WTC11 (cell line): ENCODE results near the gene SOX6. TPM values are rescaled to one million over a fixed set of nuclear protein-coding genes. Genes with fewer than 3 reads are reported as not detected.

ENCODE experiments used
- ATAC-seq: fragments of 200-7000 bp; cut with Tn5 transposase; 2 replicates; pipeline ENCODE4 v1.10.0; 2021; ENCODE audit warnings: mild to moderate bottlenecking, moderate library complexity
- CTCF ChIA-PET: fragments of 300-600 bp; sonication (Branson Sonifier 250); formaldehyde crosslinking; loops from one replicate; lab custom pipeline; 2021; ENCODE audit warnings: antibody characterized with exemption; lab: Charles Lee
- POLR2A ChIA-PET: fragments of 350-600 bp; sonication (Branson Sonifier 250); formaldehyde crosslinking; loops from one replicate; lab custom pipeline; 2021; ENCODE audit warnings: antibody characterized with exemption; lab: Charles Lee
- DNase-seq: peaks from one replicate; pipeline ENCODE4 v3.0.0; 2021; ENCODE audit warnings: low spot score
- H3K27ac Mint-ChIP-seq: 2 replicates; pipeline ENCODE4 v1.8.0; 2021; ENCODE audit warnings: mixed read lengths
- H3K27me3 Mint-ChIP-seq: 2 replicates; pipeline ENCODE4 v1.8.0; 2021; ENCODE audit warnings: low read depth, mild to moderate bottlenecking, moderate library complexity, mixed read lengths
- H3K36me3 Mint-ChIP-seq: 2 replicates; pipeline ENCODE4 v1.8.0; 2021; ENCODE audit warnings: mixed read lengths
- H3K4me1 Mint-ChIP-seq: 2 replicates; pipeline ENCODE4 v1.8.0; 2022; ENCODE audit warnings: mixed read lengths
- H3K4me3 Mint-ChIP-seq: 2 replicates; pipeline ENCODE4 v1.8.0; 2021; ENCODE audit warnings: mild to moderate bottlenecking, moderate library complexity, mixed read lengths
- H3K9me3 Mint-ChIP-seq: 2 replicates; pipeline ENCODE4 v1.8.0; 2021; ENCODE audit warnings: mixed read lengths
- EMX1 ChIP-seq: fragments of 250-450 bp; sonication (Bioruptor Pico); IDR thresholded peaks from 2 replicates; pipeline ENCODE4 v1.8.0; 2021; ENCODE audit warnings: mild to moderate bottlenecking
- FOXK1 ChIP-seq: sonication (generic); formaldehyde crosslinking; IDR thresholded peaks from 2 replicates; pipeline ENCODE4 v1.8.0; 2022; ENCODE audit warnings: mild to moderate bottlenecking, moderate library complexity, missing genetic modification reagents
- HMGA2 ChIP-seq: fragments of 250-450 bp; sonication (Bioruptor Pico); IDR thresholded peaks from 2 replicates; pipeline ENCODE4 v1.4.0; 2021; ENCODE audit warnings: mild to moderate bottlenecking, moderate library complexity
- IRF2 ChIP-seq: sonication (generic); formaldehyde crosslinking; IDR thresholded peaks from 2 replicates; pipeline ENCODE4 v1.8.0; 2022; ENCODE audit warnings: low read depth, missing genetic modification reagents, borderline replicate concordance
- NR3C1 ChIP-seq: sonication (generic); formaldehyde crosslinking; conservative IDR thresholded peaks from 2 replicates; pipeline ENCODE4 v1.8.1; 2023; ENCODE audit warnings: low read depth, mild to moderate bottlenecking, missing genetic modification reagents
- SOX15 ChIP-seq: fragments of 250-450 bp; sonication (Bioruptor Pico); IDR thresholded peaks from 2 replicates; pipeline ENCODE4 v1.9.0; 2021; ENCODE audit warnings: mild to moderate bottlenecking
- ZNF121 ChIP-seq: sonication (generic); formaldehyde crosslinking; IDR thresholded peaks from 2 replicates; pipeline ENCODE4 v1.8.0; 2023; ENCODE audit warnings: missing genetic modification reagents
- ZNF138 ChIP-seq: sonication (generic); formaldehyde crosslinking; conservative IDR thresholded peaks from 2 replicates; pipeline ENCODE4 v1.8.1; 2022; ENCODE audit warnings: mild to moderate bottlenecking, moderate library complexity, missing genetic modification reagents
- ZNF416 ChIP-seq: fragments of 250-450 bp; sonication (Bioruptor Pico); IDR thresholded peaks from 2 replicates; pipeline ENCODE4 v1.9.0; 2021; ENCODE audit warnings: mild to moderate bottlenecking, inconsistent platforms
- ZNF423 ChIP-seq: fragments of 250-450 bp; sonication (Bioruptor Pico); IDR thresholded peaks from 2 replicates; pipeline ENCODE4 v2.1.2; 2022; ENCODE audit warnings: mild to moderate bottlenecking, moderate library complexity
- total RNA-seq: library from RNA; stranded (reverse); gene quantifications from 3 replicates; pipeline ENCODE4 v1.2.3, GENCODE V29; 2021
- TF ChIP-seq, protein P1 (sequence below): sonication (generic); formaldehyde crosslinking; IDR thresholded peaks from 2 replicates; pipeline ENCODE4 v1.8.1; 2023; ENCODE audit warnings: mild to moderate bottlenecking, moderate library complexity, missing genetic modification reagents
- TF ChIP-seq, protein P2 (sequence below): fragments of 250-450 bp; sonication (Bioruptor Pico); IDR thresholded peaks from 2 replicates; pipeline ENCODE4 v1.9.0; 2021; ENCODE audit warnings: mild to moderate bottlenecking, borderline replicate concordance
- TF ChIP-seq, protein P3 (sequence below): sonication (generic); formaldehyde crosslinking; IDR thresholded peaks from 2 replicates; pipeline ENCODE4 v1.8.0; 2023; ENCODE audit warnings: missing genetic modification reagents, mild to moderate bottlenecking, borderline replicate concordance
- TF ChIP-seq, protein P4 (sequence below): sonication (generic); formaldehyde crosslinking; IDR thresholded peaks from 2 replicates; pipeline ENCODE4 v1.8.1; 2023; ENCODE audit warnings: mild to moderate bottlenecking, missing genetic modification reagents
- TF ChIP-seq, protein P5 (sequence below): sonication (generic); formaldehyde crosslinking; IDR thresholded peaks from 2 replicates; pipeline ENCODE4 v1.8.1; 2023; ENCODE audit warnings: mild to moderate bottlenecking, missing genetic modification reagents, borderline replicate concordance
- TF ChIP-seq, protein P6 (sequence below): sonication (generic); formaldehyde crosslinking; IDR thresholded peaks from 2 replicates; pipeline ENCODE4 v1.8.0; 2022; ENCODE audit warnings: mild to moderate bottlenecking, missing genetic modification reagents
- TF ChIP-seq, protein P7 (sequence below): fragments of 200-600 bp; IDR thresholded peaks from 2 replicates; pipeline ENCODE4 v1.8.0; 2022; ENCODE audit warnings: antibody characterized with exemption

Gene SOX6
- total RNA-seq, 1 experiment from 2014 or later: 0.13 TPM

DNA sequence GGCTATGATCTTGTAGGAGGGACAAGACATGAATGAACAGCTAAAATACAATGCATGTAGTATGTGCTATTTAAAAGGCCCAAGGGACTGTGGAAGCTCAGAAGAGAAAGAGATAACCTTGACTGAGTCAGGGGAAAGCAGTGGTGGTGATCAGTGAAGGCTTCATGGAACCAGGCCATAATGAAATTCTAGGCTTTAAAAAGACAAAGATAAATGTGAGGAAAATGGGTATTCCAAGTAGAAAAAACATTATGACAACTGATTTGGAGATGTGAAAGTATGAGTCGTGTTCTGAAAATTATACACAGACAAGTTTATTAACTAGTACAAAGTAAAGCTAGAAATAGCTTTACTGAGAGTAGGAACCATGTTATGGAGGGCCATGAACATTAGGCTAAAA, 189.8 kb downstream of the SOX6 start:
- DNase-seq: no peak
- no peak for ATAC-seq
- CTCF ChIA-PET: no interaction called here
- Mint-ChIP-seq H3K4me3 (no peak overlapping the region), H3K36me3 (no peaks in the 10 kb centered on the region), H3K27ac (no peak overlapping the region), H3K27me3 (no peaks in the 10 kb centered on the region), H3K9me3 (no peaks in the 10 kb centered on the region), H3K4me1 (peaks cover 20% of the 10 kb centered on the region)
- POLR2A ChIA-PET: no interaction called here
- TF ChIP-seq, protein P1, sequence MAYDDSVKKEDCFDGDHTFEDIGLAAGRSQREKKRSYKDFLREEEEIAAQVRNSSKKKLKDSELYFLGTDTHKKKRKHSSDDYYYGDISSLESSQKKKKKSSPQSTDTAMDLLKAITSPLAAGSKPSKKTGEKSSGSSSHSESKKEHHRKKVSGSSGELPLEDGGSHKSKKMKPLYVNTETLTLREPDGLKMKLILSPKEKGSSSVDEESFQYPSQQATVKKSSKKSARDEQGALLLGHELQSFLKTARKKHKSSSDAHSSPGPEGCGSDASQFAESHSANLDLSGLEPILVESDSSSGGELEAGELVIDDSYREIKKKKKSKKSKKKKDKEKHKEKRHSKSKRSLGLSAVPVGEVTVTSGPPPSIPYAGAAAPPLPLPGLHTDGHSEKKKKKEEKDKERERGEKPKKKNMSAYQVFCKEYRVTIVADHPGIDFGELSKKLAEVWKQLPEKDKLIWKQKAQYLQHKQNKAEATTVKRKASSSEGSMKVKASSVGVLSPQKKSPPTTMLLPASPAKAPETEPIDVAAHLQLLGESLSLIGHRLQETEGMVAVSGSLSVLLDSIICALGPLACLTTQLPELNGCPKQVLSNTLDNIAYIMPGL (CRISPR knock-in tag): no peak
- no peak for TF ChIP-seq ZNF121
- TF ChIP-seq, protein P2, sequence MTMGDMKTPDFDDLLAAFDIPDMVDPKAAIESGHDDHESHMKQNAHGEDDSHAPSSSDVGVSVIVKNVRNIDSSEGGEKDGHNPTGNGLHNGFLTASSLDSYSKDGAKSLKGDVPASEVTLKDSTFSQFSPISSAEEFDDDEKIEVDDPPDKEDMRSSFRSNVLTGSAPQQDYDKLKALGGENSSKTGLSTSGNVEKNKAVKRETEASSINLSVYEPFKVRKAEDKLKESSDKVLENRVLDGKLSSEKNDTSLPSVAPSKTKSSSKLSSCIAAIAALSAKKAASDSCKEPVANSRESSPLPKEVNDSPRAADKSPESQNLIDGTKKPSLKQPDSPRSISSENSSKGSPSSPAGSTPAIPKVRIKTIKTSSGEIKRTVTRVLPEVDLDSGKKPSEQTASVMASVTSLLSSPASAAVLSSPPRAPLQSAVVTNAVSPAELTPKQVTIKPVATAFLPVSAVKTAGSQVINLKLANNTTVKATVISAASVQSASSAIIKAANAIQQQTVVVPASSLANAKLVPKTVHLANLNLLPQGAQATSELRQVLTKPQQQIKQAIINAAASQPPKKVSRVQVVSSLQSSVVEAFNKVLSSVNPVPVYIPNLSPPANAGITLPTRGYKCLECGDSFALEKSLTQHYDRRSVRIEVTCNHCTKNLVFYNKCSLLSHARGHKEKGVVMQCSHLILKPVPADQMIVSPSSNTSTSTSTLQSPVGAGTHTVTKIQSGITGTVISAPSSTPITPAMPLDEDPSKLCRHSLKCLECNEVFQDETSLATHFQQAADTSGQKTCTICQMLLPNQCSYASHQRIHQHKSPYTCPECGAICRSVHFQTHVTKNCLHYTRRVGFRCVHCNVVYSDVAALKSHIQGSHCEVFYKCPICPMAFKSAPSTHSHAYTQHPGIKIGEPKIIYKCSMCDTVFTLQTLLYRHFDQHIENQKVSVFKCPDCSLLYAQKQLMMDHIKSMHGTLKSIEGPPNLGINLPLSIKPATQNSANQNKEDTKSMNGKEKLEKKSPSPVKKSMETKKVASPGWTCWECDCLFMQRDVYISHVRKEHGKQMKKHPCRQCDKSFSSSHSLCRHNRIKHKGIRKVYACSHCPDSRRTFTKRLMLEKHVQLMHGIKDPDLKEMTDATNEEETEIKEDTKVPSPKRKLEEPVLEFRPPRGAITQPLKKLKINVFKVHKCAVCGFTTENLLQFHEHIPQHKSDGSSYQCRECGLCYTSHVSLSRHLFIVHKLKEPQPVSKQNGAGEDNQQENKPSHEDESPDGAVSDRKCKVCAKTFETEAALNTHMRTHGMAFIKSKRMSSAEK (CRISPR knock-in tag): no peak
- TF ChIP-seq EMX1 (CRISPR knock-in tag): no peak

DNA sequence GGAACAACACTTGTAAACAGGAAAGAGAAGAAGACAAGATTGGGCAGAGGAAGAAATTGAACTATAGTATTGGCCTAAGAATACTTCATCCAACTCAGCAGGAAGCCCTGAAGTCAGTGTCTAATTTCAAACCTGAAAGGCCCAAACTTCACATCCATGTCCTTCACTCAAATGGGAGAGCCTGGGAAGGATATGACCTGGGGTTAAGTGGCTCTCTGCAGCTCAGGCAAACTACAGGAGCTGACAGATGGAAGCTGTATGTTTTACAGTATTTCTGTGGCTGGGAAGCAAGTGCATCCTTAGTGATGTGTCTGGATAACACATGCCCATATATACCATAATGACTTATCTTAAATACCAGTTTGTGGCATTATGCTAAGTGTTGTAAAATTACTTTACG, 196.2 kb downstream of the SOX6 start:
- POLR2A ChIA-PET: no interaction called here
- Mint-ChIP-seq H3K27me3 (no peaks in the 10 kb centered on the region), H3K9me3 (no peaks in the 10 kb centered on the region), H3K36me3 (no peaks in the 10 kb centered on the region), H3K4me1 (no peaks in the 10 kb centered on the region), H3K27ac (no peak overlapping the region), H3K4me3 (no peak overlapping the region)
- ATAC-seq (0 out of 2 replicates have a peak, but pooled peaks have one; percentile 26), DNase-seq (no peak)
- CTCF ChIA-PET: no interaction called here
- TF ChIP-seq ZNF416: no peak
- TF ChIP-seq, protein P3, sequence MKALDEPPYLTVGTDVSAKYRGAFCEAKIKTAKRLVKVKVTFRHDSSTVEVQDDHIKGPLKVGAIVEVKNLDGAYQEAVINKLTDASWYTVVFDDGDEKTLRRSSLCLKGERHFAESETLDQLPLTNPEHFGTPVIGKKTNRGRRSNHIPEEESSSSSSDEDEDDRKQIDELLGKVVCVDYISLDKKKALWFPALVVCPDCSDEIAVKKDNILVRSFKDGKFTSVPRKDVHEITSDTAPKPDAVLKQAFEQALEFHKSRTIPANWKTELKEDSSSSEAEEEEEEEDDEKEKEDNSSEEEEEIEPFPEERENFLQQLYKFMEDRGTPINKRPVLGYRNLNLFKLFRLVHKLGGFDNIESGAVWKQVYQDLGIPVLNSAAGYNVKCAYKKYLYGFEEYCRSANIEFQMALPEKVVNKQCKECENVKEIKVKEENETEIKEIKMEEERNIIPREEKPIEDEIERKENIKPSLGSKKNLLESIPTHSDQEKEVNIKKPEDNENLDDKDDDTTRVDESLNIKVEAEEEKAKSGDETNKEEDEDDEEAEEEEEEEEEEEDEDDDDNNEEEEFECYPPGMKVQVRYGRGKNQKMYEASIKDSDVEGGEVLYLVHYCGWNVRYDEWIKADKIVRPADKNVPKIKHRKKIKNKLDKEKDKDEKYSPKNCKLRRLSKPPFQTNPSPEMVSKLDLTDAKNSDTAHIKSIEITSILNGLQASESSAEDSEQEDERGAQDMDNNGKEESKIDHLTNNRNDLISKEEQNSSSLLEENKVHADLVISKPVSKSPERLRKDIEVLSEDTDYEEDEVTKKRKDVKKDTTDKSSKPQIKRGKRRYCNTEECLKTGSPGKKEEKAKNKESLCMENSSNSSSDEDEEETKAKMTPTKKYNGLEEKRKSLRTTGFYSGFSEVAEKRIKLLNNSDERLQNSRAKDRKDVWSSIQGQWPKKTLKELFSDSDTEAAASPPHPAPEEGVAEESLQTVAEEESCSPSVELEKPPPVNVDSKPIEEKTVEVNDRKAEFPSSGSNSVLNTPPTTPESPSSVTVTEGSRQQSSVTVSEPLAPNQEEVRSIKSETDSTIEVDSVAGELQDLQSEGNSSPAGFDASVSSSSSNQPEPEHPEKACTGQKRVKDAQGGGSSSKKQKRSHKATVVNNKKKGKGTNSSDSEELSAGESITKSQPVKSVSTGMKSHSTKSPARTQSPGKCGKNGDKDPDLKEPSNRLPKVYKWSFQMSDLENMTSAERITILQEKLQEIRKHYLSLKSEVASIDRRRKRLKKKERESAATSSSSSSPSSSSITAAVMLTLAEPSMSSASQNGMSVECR (CRISPR knock-in tag): no peak
- TF ChIP-seq ZNF423 (CRISPR knock-in tag): no peak
- TF ChIP-seq, protein P4, sequence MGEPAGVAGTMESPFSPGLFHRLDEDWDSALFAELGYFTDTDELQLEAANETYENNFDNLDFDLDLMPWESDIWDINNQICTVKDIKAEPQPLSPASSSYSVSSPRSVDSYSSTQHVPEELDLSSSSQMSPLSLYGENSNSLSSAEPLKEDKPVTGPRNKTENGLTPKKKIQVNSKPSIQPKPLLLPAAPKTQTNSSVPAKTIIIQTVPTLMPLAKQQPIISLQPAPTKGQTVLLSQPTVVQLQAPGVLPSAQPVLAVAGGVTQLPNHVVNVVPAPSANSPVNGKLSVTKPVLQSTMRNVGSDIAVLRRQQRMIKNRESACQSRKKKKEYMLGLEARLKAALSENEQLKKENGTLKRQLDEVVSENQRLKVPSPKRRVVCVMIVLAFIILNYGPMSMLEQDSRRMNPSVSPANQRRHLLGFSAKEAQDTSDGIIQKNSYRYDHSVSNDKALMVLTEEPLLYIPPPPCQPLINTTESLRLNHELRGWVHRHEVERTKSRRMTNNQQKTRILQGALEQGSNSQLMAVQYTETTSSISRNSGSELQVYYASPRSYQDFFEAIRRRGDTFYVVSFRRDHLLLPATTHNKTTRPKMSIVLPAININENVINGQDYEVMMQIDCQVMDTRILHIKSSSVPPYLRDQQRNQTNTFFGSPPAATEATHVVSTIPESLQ: no peak
- no peak for TF ChIP-seq ZNF138 (CRISPR knock-in tag)
- TF ChIP-seq NR3C1 (CRISPR knock-in tag): no peak
- TF ChIP-seq, protein P5, sequence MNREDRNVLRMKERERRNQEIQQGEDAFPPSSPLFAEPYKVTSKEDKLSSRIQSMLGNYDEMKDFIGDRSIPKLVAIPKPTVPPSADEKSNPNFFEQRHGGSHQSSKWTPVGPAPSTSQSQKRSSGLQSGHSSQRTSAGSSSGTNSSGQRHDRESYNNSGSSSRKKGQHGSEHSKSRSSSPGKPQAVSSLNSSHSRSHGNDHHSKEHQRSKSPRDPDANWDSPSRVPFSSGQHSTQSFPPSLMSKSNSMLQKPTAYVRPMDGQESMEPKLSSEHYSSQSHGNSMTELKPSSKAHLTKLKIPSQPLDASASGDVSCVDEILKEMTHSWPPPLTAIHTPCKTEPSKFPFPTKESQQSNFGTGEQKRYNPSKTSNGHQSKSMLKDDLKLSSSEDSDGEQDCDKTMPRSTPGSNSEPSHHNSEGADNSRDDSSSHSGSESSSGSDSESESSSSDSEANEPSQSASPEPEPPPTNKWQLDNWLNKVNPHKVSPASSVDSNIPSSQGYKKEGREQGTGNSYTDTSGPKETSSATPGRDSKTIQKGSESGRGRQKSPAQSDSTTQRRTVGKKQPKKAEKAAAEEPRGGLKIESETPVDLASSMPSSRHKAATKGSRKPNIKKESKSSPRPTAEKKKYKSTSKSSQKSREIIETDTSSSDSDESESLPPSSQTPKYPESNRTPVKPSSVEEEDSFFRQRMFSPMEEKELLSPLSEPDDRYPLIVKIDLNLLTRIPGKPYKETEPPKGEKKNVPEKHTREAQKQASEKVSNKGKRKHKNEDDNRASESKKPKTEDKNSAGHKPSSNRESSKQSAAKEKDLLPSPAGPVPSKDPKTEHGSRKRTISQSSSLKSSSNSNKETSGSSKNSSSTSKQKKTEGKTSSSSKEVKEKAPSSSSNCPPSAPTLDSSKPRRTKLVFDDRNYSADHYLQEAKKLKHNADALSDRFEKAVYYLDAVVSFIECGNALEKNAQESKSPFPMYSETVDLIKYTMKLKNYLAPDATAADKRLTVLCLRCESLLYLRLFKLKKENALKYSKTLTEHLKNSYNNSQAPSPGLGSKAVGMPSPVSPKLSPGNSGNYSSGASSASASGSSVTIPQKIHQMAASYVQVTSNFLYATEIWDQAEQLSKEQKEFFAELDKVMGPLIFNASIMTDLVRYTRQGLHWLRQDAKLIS (CRISPR knock-in tag): no peak
- TF ChIP-seq SOX15 (CRISPR knock-in tag): no peak
- TF ChIP-seq, protein P6, sequence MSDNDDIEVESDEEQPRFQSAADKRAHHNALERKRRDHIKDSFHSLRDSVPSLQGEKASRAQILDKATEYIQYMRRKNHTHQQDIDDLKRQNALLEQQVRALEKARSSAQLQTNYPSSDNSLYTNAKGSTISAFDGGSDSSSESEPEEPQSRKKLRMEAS: no peak
- TF ChIP-seq FOXK1: no peak
- TF ChIP-seq IRF2 (CRISPR knock-in tag): no peak
- TF ChIP-seq, protein P7, sequence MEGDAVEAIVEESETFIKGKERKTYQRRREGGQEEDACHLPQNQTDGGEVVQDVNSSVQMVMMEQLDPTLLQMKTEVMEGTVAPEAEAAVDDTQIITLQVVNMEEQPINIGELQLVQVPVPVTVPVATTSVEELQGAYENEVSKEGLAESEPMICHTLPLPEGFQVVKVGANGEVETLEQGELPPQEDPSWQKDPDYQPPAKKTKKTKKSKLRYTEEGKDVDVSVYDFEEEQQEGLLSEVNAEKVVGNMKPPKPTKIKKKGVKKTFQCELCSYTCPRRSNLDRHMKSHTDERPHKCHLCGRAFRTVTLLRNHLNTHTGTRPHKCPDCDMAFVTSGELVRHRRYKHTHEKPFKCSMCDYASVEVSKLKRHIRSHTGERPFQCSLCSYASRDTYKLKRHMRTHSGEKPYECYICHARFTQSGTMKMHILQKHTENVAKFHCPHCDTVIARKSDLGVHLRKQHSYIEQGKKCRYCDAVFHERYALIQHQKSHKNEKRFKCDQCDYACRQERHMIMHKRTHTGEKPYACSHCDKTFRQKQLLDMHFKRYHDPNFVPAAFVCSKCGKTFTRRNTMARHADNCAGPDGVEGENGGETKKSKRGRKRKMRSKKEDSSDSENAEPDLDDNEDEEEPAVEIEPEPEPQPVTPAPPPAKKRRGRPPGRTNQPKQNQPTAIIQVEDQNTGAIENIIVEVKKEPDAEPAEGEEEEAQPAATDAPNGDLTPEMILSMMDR: no peak
- TF ChIP-seq HMGA2 (CRISPR knock-in tag): no peak
